ENCODE measurements around the gene MLEC.

DNA sequence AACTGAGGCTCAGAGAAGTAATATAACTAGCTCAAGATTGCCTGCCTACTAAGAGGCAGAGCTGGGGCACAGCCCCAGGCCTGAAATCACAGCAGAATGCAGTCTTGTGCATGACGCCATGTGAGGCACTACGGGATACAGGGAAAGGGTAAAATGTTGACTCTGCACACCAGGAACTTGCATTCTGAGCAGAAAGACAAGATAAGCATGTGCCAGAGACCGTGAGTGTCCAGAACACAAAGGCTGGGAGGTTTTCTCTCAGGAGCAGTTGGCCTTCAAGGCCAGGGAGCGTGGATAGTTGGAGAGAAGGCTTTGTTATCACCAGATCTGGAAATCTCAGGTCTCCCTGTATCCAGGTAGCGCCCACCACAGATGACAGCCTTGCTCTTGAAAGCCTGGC lies 23.2 kb upstream of the MLEC start:
- TF ChIP-seq, protein P1, sequence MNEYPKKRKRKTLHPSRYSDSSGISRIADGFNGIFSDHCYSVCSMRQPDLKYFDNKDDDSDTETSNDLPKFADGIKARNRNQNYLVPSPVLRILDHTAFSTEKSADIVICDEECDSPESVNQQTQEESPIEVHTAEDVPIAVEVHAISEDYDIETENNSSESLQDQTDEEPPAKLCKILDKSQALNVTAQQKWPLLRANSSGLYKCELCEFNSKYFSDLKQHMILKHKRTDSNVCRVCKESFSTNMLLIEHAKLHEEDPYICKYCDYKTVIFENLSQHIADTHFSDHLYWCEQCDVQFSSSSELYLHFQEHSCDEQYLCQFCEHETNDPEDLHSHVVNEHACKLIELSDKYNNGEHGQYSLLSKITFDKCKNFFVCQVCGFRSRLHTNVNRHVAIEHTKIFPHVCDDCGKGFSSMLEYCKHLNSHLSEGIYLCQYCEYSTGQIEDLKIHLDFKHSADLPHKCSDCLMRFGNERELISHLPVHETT (CRISPR knock-in tag; conservative IDR thresholded peaks at IDR 0.05): no peak
- TF ChIP-seq EZH2 (conservative IDR thresholded peaks at IDR 0.05; ENCODE audit: low read depth, low read length) (no peak), ZBTB20 (CRISPR knock-in tag; IDR thresholded peaks at IDR 0.05; ENCODE audit: borderline replicate concordance, low read depth) (no peak), PCBP1 (IDR thresholded peaks at IDR 0.05; ENCODE audit: borderline replicate concordance, low read depth, low read length) (no peak), RFX5 (IDR thresholded peaks at IDR 0.05; ENCODE audit: low read depth, low read length) (no peak), TCF7 (IDR thresholded peaks at IDR 0.05; ENCODE audit: low read depth) (no peak), ZNF280D (CRISPR knock-in tag; IDR thresholded peaks at IDR 0.05) (no peak), ZNF143 (CRISPR knock-in tag; IDR thresholded peaks at IDR 0.05) (no peak), ELK4 (CRISPR knock-in tag; IDR thresholded peaks at IDR 0.05; ENCODE audit: borderline replicate concordance) (no peak)
